ENCODE measurements around the gene MFRP. TPM values are rescaled to one million over a fixed set of nuclear protein-coding genes. Genes with fewer than 3 reads are reported as not detected.

Gene MFRP
- total and polyA plus RNA-seq, 9 of the 15 experiments (the other 6 are each of a cell fraction or from before 2014, with no cell fraction given) = not detected

DNA sequence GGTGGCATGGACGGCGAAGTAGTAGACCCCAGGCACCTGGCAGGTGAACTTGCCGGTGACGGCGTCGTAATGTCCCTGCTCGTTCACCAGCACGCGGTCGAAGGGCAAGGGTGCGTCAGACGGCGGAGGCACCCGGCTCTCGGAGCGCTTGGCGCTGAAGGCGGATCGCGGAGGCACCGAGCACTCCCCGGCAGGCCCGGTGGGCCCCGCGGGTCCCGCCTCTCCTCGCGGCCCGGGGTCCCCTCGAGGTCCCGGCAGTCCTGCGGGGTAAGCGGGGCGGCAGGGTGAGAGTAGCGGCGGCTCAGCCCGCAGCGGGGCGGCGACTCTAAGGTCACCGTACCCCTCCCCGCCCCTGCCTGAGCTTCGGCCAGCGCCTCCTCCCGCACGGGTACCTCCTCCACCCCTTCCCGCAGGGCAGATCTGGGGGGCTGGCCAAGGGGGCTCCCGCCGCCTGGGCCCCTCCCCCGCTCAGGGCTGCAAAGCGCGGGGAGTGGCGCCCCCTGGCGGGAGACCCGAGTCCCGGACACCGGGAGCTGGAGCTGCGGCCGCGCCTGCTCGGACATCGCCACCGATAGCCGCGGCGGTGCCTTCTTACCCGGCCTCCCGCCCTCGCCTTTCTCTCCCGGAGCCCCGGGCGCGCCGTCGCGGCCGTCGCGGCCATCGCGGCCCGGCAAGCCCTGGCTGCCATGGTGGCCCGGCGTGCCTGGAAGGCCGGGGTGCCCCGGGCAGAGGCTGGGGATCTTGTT lies 6.7 kb downstream of the MFRP start (continued):
- TF ChIP-seq, protein P1, sequence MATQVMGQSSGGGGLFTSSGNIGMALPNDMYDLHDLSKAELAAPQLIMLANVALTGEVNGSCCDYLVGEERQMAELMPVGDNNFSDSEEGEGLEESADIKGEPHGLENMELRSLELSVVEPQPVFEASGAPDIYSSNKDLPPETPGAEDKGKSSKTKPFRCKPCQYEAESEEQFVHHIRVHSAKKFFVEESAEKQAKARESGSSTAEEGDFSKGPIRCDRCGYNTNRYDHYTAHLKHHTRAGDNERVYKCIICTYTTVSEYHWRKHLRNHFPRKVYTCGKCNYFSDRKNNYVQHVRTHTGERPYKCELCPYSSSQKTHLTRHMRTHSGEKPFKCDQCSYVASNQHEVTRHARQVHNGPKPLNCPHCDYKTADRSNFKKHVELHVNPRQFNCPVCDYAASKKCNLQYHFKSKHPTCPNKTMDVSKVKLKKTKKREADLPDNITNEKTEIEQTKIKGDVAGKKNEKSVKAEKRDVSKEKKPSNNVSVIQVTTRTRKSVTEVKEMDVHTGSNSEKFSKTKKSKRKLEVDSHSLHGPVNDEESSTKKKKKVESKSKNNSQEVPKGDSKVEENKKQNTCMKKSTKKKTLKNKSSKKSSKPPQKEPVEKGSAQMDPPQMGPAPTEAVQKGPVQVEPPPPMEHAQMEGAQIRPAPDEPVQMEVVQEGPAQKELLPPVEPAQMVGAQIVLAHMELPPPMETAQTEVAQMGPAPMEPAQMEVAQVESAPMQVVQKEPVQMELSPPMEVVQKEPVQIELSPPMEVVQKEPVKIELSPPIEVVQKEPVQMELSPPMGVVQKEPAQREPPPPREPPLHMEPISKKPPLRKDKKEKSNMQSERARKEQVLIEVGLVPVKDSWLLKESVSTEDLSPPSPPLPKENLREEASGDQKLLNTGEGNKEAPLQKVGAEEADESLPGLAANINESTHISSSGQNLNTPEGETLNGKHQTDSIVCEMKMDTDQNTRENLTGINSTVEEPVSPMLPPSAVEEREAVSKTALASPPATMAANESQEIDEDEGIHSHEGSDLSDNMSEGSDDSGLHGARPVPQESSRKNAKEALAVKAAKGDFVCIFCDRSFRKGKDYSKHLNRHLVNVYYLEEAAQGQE (IDR thresholded peaks at IDR 0.05; ENCODE audit: borderline replicate concordance) = peak; percentile 49; the same call in 1 of the 2 replicates
- TF ChIP-seq, protein P1 (CRISPR knock-in tag; IDR thresholded peaks at IDR 0.05; ENCODE audit: low read depth) = 0 out of 2 replicates have a peak, but pooled peaks have one; percentile 50
- TF ChIP-seq YY1 (IDR thresholded peaks at IDR 0.05; ENCODE audit: borderline replicate concordance in 1 of 3, control insufficient read depth in 1 of 3, extremely low read depth in 1 of 3, insufficient read depth in 3 of 3, insufficient read length in 1 of 3, insufficient replicate concordance in 2 of 3, low read depth in 1 of 3, low read length in 2 of 3) = peak in 2 of 3 experiments; percentile 37 to 41
- TF ChIP-seq SMAD4 (CRISPR knock-in tag; conservative IDR thresholded peaks at IDR 0.05) = peak; percentile 87; the same call in 1 of the 2 replicates
- TF ChIP-seq MTA3 (IDR thresholded peaks at IDR 0.05; ENCODE audit: borderline replicate concordance) = 0 out of 2 replicates have a peak, but pooled peaks have one; percentile 85
- TF ChIP-seq, protein P2, sequence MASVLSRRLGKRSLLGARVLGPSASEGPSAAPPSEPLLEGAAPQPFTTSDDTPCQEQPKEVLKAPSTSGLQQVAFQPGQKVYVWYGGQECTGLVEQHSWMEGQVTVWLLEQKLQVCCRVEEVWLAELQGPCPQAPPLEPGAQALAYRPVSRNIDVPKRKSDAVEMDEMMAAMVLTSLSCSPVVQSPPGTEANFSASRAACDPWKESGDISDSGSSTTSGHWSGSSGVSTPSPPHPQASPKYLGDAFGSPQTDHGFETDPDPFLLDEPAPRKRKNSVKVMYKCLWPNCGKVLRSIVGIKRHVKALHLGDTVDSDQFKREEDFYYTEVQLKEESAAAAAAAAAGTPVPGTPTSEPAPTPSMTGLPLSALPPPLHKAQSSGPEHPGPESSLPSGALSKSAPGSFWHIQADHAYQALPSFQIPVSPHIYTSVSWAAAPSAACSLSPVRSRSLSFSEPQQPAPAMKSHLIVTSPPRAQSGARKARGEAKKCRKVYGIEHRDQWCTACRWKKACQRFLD (CRISPR knock-in tag; IDR thresholded peaks at IDR 0.05) = peak; percentile 46; the same call in 1 of the 2 replicates
- no peak for TF ChIP-seq SIX5 (IDR thresholded peaks at IDR 0.05; ENCODE audit: borderline replicate concordance in 1 of 2, insufficient read depth in 1 of 2, low read depth in 1 of 2, low read length in 2 of 2)
- TF ChIP-seq, protein P3, sequence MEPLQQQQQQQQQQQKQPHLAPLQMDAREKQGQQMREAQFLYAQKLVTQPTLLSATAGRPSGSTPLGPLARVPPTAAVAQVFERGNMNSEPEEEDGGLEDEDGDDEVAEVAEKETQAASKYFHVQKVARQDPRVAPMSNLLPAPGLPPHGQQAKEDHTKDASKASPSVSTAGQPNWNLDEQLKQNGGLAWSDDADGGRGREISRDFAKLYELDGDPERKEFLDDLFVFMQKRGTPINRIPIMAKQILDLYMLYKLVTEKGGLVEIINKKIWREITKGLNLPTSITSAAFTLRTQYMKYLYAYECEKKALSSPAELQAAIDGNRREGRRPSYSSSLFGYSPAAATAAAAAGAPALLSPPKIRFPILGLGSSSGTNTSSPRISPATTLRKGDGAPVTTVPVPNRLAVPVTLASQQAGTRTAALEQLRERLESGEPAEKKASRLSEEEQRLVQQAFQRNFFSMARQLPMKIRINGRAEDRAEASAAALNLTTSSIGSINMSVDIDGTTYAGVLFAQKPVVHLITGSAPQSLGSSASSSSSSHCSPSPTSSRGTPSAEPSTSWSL (CRISPR knock-in tag; IDR thresholded peaks at IDR 0.05; ENCODE audit: borderline replicate concordance) = no peak
- no peak for TF ChIP-seq CBX8 (IDR thresholded peaks at IDR 0.05; ENCODE audit: borderline replicate concordance, extremely low read depth, low read depth, low read length, poor library complexity, severe bottlenecking)
- no peak for TF ChIP-seq ETS2 (tag; IDR thresholded peaks at IDR 0.05; ENCODE audit: borderline replicate concordance, poor library complexity, severe bottlenecking)
- TF ChIP-seq MYNN (IDR thresholded peaks at IDR 0.05) = peak; percentile 45; the same call in 1 of the 2 replicates
- no peak for TF ChIP-seq MYNN (CRISPR knock-in tag; IDR thresholded peaks at IDR 0.05)
- TF ChIP-seq SPI1 (IDR thresholded peaks at IDR 0.05; ENCODE audit: borderline replicate concordance, low read depth, low read length) = no peak

Data from K562 (cell line).